IMR-90 (cell line): ENCODE results near the gene DUSP9.

Source experiments
- BHLHE40 ChIP-seq: fragments of 150-350 bp; IDR thresholded peaks from 2 replicates; pipeline ENCODE4 v1.6.1; 2016; ENCODE audit warnings: mild to moderate bottlenecking, low read depth, low read length
- FOS ChIP-seq: fragments of 150-350 bp; IDR thresholded peaks from 2 replicates; pipeline ENCODE4 v1.6.1; 2016; ENCODE audit warnings: low read depth, low read length
- MXI1 ChIP-seq: IDR thresholded peaks from 2 replicates; pipeline ENCODE4 v1.6.1; 2012; ENCODE audit warnings: low read depth, mild to moderate bottlenecking, low read length, moderate library complexity, borderline replicate concordance
- POLR2A ChIP-seq: IDR thresholded peaks from 2 replicates; pipeline ENCODE4 v1.6.1; 2012; ENCODE audit warnings: mild to moderate bottlenecking, low read depth, low read length
- RAD21 ChIP-seq: IDR thresholded peaks from 2 replicates; pipeline ENCODE4 v1.6.1; 2012; ENCODE audit warnings: low read length, improper control_type of control experiment
- RCOR1 ChIP-seq: IDR thresholded peaks from 2 replicates; pipeline ENCODE4 v1.6.1; 2012; ENCODE audit warnings: mild to moderate bottlenecking, low read length, improper control_type of control experiment; ENCODE audit not compliant: insufficient replicate concordance
- RFX5 ChIP-seq: IDR thresholded peaks from 2 replicates; pipeline ENCODE4 v1.8.0; 2012; ENCODE audit warnings: low read depth, mild to moderate bottlenecking, low read length, moderate library complexity
- TF ChIP-seq, protein P1 (sequence below): conservative IDR thresholded peaks from 2 replicates; pipeline ENCODE4 v1.5.1; 2012; ENCODE audit warnings: mild to moderate bottlenecking, low read depth, low read length, improper control_type of control experiment

DNA sequence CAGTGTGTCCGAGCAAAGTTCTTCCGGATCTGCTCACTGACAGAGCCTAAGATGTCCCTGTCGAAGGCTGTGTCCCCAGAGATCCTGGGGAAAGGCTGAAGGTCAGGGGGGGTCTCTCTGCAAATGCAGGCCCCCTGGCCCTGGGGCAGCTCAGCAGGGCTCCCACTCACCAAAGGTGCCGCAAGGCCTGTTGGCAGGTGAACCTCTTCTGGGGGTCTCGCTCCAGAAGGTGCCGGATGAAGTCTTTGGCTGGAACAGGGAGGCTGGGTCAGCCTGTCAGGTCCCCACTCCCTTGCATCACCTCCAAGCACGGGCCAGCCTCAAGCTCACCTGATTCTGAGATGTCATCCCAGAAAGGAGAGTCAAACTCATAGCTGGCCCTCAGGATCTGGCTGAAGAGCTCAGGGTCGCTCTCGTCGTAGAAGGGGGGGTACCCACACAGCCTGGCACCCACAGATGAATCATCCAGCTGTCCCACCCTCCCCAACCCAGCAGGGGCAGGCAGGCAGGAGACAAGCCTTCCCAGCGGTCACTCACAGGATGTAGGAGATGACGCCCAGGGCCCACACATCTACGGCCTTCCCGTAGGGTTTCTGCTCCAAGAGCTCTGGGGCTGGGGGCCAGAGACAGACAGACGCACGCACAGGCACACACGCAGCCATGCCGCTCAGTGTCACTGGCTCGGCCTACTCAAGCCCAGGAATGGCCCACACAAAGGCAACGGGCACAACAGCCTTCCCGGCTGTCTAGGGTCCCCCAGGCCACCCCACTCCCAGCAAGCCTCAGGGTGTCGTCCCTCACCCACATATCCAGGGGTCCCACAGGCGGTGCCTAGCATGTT is 24.0 kb downstream of the DUSP9 start:
- TF ChIP-seq, protein P1, sequence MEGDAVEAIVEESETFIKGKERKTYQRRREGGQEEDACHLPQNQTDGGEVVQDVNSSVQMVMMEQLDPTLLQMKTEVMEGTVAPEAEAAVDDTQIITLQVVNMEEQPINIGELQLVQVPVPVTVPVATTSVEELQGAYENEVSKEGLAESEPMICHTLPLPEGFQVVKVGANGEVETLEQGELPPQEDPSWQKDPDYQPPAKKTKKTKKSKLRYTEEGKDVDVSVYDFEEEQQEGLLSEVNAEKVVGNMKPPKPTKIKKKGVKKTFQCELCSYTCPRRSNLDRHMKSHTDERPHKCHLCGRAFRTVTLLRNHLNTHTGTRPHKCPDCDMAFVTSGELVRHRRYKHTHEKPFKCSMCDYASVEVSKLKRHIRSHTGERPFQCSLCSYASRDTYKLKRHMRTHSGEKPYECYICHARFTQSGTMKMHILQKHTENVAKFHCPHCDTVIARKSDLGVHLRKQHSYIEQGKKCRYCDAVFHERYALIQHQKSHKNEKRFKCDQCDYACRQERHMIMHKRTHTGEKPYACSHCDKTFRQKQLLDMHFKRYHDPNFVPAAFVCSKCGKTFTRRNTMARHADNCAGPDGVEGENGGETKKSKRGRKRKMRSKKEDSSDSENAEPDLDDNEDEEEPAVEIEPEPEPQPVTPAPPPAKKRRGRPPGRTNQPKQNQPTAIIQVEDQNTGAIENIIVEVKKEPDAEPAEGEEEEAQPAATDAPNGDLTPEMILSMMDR: no peak
- TF ChIP-seq RAD21: no peak
- no peak for TF ChIP-seq POLR2A
- no peak for TF ChIP-seq FOS
- TF ChIP-seq BHLHE40: no peak
- TF ChIP-seq RCOR1: no peak
- TF ChIP-seq MXI1: no peak
- no peak for TF ChIP-seq RFX5
